GM20431 (cell line): ENCODE measurements around the gene PLK2.

ENCODE experiments used
- in situ Hi-C: fragments of 300-500 bp; cut with MseI, MboI; formaldehyde crosslinking; loops from one replicate; pipeline ENCODE4 v1.15.0; 2020; ENCODE audit warnings: low sequenced_read_pairs; ENCODE audit not compliant: unreplicated experiment

The PLK2 gene

DNA sequence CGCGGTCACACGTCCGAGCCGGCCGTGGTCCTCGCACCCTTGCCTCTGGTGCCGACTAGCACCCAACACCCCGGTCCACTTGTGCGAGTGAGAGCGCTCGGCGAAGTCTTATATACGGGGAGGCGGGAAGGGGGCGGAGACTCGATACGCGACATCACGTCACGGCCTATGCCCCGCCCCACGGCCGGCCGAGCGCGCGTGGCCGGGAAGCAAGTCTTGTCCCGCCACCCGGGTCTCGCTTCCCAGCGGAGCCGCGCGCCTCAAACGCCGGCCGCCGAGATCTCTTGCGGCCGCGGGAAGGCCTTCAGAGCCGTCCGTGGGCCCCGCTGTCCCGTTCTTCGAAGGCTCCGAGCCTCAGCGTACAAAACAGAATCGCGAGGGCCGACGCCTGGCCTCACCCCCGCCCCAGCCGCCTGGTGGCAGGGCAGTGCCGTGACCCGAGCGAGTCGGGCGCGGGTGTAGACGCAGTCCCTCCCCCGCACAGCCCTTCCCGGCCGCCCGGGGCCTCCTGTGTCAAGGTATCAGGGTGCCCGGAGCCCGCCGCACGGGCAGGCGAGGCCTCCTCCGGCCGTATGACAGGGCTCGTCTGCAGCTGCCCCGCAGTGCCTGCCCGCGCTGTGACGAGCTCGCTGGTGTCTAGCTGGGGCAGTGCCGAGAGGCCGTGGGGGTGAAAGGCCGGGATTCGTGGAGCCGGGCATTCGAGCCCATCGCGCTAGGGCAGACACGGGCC, at the start of gene PLK2:
Gene PLK2 (minus strand): TSS at position 85 of the 730 bp plus-strand sequence. CDS start 127 bp downstream, outside the sequence.
- in situ Hi-C loops: loop anchor here (25.0 kb wide), 3 partner anchors 673 to 1148 kb away; no protein-coding TSS in a partner anchor

DNA sequence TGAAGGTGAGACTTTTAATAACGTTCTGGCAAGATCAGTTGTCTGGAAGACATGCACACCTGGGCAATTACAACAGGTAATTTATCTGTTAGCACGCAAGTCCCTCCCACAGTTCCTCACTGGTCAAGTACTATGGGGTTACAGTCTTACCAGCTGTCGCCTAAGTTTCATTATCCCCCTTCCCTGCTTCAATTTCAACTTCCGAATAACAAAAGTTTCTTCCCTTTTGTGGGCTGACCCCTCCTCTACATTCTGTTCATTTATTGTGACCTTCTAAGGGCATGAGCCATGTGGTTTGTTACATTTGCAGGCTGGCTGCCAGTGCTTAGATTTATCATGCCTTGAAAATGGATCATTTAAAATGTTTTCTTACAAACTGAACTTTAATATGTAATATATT, 47.8 kb upstream of the PLK2 start:
- in situ Hi-C loops: no loop called here

DNA sequence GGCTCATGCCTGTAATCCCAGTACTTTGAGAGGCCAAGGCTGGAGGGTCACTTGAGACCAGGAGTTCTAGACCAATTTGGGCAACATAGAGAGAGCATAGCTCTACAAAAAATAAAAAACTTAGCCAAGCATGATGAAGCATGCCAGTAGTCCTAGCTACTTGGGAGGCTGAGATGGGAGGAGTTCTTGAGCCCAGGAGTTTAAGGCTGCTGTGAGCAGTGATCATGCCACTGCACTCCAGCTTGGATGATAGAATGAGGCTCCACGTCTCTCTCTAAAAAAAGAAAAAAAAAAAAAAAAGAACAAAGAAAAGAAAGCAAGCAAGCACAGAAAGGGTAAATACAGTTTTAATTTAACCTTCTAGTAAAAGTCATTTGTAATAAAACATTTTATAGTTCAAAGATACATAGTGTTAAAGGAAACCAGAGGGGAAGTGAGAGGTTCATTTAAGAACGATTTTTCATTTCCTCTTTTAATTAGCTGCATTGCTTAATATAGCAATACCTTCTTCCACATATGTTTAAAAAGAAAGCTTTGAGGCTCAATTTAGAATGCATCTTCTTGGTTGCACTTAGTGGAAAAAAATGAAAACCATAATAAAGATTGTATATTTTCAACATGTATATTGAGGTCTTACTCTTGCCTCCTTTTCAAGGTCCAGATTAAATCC, 46.2 kb upstream of the PLK2 start:
- in situ Hi-C loops: no loop called here

DNA sequence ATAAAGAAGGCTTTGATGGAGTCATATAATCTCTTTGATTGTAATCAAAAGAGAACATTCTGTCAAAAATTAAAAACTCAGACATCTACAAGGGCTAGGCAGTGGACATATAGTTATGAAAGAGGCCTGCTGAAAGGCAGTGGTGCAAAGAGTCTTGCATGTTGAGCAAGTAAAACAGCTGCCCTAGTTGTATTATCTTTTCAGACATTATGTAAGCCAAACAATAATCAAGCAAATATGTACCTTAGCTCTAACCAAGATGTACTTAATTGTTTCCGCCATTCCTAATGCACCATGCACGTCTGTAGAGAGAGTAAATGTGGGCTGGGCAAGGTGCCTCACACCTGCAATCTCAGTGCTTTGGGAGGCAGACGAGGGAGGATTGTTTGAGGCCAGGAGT, 45.6 kb upstream of the PLK2 start:
- in situ Hi-C loops: no loop called here

DNA sequence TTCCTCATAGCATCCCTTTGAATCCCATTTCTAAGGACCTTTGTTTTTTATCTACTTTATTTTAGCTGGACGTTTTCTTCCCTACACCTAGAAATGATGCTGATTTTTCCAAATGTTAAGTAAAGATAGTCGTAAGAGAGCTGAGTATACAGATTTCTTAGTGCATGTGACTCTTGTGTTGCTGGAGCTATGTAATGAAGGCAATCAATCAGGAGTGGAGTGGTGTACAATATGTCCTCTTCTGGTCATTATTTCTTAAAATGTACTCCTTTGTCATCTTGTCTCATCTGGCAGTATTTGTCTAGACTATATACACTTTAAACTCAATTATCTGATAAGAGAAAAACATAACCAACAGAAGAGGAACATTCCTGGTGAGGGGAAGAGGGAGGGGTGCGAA, 44.9 kb upstream of the PLK2 start:
- in situ Hi-C loops: no loop called here

- in situ Hi-C loops: no loop called here
Observed at GRCh38 chr5:58503390-58504046, 43.6 kb upstream of the PLK2 start.

DNA sequence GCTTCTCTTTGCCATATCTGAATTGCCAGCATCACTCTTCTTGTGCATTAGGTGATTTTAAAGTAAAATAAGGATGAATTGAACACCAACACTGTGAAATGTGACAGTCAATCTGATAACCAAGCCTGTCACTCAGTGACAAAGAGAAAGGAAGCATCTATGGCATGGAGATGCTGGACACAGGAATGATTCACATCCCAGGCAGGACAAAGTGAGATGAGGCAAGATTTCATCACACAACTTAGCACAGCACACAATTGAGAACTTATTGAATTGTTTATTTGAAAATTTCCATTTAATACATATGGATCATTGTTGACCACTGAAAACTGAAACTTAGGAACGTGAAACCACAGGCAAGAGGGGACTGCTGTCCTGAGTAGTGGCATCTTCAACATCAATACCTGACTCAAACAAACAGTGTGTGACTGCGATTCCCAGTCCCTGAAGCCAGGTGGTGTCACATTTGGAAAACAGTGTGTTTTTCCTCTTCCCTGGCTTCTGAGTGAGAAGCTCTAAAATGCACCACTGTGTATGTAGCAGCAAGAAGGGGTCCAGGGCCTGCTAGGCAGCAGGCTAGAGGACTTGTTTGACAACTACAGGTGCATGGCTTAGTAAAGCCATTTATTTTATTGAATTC, 42.0 kb upstream of the PLK2 start:
- in situ Hi-C loops: no loop called here

- in situ Hi-C loops: no loop called here
Observed at GRCh38 chr5:58499941-58500340, 40.1 kb upstream of the PLK2 start.

DNA sequence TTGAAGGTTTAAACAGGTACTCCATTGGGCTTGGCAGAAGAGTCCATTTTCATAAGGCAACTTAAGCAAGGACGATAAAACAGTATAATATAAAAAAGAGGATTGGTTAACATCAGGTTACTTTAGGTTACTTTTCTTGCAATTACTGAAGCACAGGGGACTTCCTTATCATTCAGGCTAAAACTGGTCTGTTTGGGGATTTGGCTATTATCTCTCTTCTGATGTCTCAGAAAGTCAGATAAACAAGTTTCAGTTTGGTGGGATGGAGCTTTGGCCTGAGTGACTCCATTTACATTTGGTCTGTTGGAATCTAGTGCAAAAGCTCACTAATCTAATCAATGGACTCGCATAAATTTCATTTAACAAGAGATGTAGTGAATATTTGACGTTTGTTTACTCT, 39.3 kb upstream of the PLK2 start:
- in situ Hi-C loops: no loop called here

DNA sequence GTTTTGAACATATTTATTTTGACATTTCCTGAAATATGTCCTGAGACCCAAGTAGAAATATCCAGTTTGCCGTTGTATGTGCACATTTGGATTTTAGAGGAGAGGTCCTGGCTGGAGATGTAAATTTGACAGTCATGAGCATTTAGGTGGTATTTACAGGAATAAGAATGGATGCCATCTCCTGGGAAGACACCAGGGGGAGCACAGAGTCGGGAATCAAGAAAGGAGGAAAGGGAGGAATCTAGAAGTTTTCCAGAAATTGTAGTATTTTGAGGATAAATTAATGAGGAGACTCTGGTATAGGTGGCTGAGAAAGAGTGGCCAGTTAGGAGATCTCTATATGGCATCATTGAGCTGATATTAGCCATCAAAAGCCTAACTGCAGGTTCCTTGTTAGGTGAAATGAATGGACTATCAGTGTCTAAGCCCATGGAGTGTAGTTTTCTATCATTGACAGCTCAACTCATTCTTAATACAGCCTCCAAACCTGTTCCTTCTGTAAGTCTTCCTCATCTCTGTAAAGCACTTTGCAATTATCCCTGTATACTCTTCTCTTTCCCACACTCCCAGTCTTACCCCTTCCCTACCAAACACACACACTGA, 38.6 kb upstream of the PLK2 start:
- in situ Hi-C loops: no loop called here

- in situ Hi-C loops: no loop called here
Observed at GRCh38 chr5:58497921-58498320, 38.0 kb upstream of the PLK2 start.

DNA sequence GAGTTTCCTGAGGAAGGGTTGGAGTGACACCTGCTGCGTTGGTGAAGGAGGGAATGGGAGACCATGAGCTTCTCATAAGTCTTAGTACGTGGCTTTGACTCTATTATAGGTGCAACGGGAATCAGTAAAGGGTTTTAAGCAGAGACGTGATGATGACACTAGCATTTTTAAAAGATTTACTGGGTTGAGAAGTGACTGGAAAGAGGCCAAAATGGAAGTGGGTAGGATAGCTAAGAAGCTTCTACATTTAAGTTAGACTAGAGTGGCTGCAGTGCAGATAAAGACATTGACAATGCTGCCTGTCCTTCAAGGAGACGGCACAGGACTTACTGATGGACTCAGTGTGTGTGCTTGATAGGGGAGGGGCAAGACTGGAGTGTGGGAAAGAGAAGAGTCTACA, 37.5 kb upstream of the PLK2 start:
- in situ Hi-C loops: no loop called here

- in situ Hi-C loops: no loop called here
Observed at GRCh38 chr5:58496488-58496887, 36.6 kb upstream of the PLK2 start.

- in situ Hi-C loops: no loop called here
Observed at GRCh38 chr5:58493141-58493540, 33.3 kb upstream of the PLK2 start.

DNA sequence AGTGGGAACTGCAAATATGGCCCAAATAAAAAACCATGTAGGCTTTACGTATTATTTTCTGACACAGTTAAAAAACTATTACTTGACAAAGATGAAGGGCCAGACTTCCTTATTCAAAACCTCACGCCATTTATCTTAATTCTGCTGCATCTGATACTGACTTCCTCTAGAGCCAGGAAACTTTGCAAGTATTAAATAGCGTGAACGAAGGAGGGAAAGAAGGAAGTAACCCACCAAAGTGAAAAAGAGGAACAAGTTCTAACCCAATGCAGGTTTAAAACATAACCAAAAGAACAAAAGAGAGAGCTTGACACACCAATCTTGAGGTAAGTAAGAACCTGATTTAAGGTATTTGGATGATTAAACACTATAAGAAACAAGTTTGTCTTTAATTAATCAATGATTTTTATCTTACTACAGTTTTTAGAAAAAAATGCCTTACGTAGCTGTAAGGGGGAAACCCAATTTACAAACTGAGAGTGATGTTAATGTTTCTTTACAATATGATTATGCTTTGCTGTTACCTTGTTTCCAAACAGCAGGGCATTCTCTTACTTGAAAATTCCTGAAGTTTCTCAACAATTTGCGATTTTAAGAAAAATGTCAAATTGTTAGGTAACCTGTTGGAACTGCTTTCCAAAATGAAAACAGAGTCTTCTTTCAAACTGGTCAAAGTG, 31.5 kb upstream of the PLK2 start, which contains the start of gene GAPT:
Gene GAPT (plus strand): TSS at position 220 of the 677 bp plus-strand sequence. CDS start 3,102 bp downstream, outside the sequence.
- in situ Hi-C loops: no loop called here

DNA sequence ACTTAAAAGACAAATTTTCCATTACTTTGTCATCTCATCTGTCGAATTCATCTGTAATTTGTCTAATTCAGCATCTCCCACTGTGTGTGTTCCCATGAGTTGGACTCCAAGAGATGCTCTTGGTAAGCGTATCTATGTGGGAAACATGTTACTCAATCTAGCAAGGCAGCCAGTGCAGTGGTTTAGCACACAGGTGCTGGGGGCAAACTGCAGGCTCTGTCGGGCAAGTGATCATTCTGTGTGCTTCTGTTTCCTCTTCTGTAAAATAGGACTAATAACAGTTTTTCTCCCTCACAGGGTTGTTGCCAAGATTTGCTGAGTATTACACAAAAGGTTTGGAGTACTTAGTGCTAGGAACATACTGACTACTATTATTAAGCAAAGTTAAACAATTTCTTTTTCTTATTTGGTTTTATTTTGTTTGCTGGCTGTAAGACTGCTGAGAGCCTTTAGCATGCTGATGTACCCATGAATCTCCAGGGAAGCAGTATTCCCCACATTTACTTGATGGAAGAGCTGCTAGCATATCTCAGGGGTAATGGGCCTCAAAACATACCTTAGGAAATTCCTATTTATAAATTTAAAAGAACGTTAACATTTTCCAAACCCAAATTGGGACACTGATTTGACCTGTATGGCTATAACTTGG, 30.6 kb upstream of the PLK2 start:
- in situ Hi-C loops: no loop called here

DNA sequence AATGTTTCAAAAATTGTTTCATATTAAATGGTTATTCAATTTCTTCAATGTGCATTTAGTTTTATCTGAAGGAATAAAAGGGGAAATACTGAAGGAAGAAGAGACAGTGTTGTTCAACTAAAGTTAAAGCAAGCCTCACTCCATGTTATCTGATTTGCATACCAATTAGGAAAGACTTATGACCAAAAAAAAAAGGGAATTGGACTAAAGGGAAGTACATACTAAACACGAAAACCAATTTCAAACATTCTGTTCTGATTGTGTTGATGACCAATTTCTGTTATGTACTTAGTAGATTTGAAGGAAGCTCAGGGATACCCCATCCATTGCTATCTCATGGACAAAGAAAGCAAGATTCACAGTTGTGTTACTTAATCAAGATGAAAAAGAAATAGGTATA, 26.4 kb upstream of the PLK2 start:
- in situ Hi-C loops: no loop called here

DNA sequence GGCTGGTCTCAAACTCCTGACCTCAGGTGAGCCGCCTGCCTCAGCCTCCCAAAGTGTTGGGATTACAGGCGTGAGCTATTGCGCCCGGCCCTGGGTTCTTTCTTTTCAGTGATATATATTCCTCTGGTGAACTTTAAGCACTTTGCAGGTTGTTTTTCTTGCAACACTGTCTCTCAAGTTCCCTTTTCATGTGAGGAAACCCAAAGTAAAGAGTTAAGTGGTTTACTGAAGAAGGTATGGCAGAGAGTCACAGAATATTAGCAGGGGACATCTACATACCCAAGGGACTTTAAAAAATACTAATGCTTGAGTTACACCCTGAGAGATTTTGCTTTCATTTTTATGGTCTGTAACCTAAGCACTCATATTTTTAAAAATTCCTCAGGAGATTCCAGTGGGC, 24.6 kb upstream of the PLK2 start:
- in situ Hi-C loops: no loop called here

DNA sequence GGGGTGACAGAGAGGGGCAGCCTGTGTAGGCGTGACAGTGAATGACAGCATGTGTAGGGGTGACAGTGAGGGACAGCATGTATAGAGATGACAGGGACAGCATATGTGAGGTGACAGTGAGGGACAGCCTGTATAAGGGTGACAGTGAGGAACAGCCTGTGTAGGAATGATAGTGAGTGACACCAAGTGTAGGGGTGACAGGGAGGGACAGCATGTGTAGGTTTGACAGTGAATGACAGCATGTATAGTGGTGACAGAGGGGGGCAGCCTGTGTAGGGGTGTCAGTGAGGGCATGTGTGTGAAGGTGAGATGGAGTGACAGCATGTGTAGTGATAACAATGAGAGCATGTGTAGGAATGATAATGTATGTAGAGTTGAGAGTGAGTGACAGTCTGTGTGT, 22.6 kb upstream of the PLK2 start:
- in situ Hi-C loops: no loop called here
